SK-N-SH (cell line): ENCODE results near the gene DYNLRB1.

Experiments used
- FOSL2 ChIP-seq: IDR thresholded peaks from 2 replicates; pipeline ENCODE4 v1.4.0; 2012; ENCODE audit warnings: low read depth, mild to moderate bottlenecking, moderate library complexity, borderline replicate concordance
- GABPA ChIP-seq: IDR thresholded peaks from 2 replicates; pipeline ENCODE4 v1.4.0; 2012; ENCODE audit warnings: low read depth, mild to moderate bottlenecking
- RAD21 ChIP-seq: IDR thresholded peaks from 2 replicates; pipeline ENCODE4 v1.6.1; 2012; ENCODE audit warnings: mild to moderate bottlenecking, low read length
- SIN3A ChIP-seq: IDR thresholded peaks from 2 replicates; pipeline ENCODE4 v1.6.1; 2012; ENCODE audit warnings: low read depth, mild to moderate bottlenecking, low read length, moderate library complexity, borderline replicate concordance
- TAF1 ChIP-seq: IDR thresholded peaks from 2 replicates; pipeline ENCODE4 v1.6.1; 2012; ENCODE audit warnings: low read depth, mild to moderate bottlenecking, low read length, moderate library complexity, borderline replicate concordance
- TCF12 ChIP-seq: IDR thresholded peaks from 2 replicates; pipeline ENCODE4 v1.4.0; 2012
- TF ChIP-seq, protein P1 (sequence below): IDR thresholded peaks from 2 replicates; pipeline ENCODE4 v1.4.0; 2012; ENCODE audit warnings: low read depth
- TF ChIP-seq, protein P2 (sequence below): fragments of 200-600 bp; sonication (generic); IDR thresholded peaks from 2 replicates; pipeline ENCODE4 v1.6.1; 2017; ENCODE audit warnings: antibody characterized with exemption, mild to moderate bottlenecking, moderate library complexity
- TF ChIP-seq, protein P3 (sequence below): IDR thresholded peaks from 2 replicates; pipeline ENCODE4; 2012
- TF ChIP-seq, protein P4 (sequence below): IDR thresholded peaks from 2 replicates; pipeline ENCODE4 v1.6.1; 2012; ENCODE audit warnings: mild to moderate bottlenecking, low read depth, low read length, moderate library complexity

DNA sequence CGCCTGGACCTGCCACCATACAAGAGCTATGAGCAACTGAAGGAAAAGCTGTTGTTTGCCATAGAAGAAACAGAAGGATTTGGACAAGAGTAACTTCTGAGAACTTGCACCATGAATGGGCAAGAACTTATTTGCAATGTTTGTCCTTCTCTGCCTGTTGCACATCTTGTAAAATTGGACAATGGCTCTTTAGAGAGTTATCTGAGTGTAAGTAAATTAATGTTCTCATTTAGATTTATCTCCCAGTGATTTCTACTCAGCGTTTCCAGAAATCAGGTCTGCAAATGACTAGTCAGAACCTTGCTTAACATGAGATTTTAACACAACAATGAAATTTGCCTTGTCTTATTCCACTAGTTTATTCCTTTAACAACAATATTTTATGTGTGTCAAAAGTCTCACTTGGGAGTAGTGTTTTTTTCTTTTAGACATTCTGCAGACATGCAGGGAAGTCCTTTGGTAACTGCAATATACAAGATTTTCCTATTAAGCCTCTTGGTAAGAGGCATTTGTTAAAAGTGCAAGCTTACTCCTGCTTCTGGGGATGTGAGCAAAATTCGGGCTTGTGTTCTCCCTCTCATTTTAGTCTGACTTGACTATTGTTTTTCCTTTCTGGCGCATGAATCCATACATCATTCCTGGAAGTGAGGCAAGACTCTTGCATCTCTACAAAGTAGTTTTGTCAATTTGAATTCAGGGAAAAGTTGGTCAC is 8.4 kb upstream of the DYNLRB1 start:
- TF ChIP-seq, protein P1, sequence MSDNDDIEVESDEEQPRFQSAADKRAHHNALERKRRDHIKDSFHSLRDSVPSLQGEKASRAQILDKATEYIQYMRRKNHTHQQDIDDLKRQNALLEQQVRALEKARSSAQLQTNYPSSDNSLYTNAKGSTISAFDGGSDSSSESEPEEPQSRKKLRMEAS, result no peak
- TF ChIP-seq, protein P2, sequence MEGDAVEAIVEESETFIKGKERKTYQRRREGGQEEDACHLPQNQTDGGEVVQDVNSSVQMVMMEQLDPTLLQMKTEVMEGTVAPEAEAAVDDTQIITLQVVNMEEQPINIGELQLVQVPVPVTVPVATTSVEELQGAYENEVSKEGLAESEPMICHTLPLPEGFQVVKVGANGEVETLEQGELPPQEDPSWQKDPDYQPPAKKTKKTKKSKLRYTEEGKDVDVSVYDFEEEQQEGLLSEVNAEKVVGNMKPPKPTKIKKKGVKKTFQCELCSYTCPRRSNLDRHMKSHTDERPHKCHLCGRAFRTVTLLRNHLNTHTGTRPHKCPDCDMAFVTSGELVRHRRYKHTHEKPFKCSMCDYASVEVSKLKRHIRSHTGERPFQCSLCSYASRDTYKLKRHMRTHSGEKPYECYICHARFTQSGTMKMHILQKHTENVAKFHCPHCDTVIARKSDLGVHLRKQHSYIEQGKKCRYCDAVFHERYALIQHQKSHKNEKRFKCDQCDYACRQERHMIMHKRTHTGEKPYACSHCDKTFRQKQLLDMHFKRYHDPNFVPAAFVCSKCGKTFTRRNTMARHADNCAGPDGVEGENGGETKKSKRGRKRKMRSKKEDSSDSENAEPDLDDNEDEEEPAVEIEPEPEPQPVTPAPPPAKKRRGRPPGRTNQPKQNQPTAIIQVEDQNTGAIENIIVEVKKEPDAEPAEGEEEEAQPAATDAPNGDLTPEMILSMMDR, result no peak
- no peak for TF ChIP-seq TCF12
- TF ChIP-seq, protein P3, sequence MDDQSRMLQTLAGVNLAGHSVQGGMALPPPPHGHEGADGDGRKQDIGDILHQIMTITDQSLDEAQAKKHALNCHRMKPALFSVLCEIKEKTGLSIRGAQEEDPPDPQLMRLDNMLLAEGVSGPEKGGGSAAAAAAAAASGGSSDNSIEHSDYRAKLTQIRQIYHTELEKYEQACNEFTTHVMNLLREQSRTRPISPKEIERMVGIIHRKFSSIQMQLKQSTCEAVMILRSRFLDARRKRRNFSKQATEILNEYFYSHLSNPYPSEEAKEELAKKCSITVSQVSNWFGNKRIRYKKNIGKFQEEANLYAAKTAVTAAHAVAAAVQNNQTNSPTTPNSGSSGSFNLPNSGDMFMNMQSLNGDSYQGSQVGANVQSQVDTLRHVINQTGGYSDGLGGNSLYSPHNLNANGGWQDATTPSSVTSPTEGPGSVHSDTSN, result no peak
- no peak for TF ChIP-seq TAF1
- no peak for TF ChIP-seq FOSL2
- TF ChIP-seq GABPA, result no peak
- TF ChIP-seq RAD21, result no peak
- TF ChIP-seq, protein P4, sequence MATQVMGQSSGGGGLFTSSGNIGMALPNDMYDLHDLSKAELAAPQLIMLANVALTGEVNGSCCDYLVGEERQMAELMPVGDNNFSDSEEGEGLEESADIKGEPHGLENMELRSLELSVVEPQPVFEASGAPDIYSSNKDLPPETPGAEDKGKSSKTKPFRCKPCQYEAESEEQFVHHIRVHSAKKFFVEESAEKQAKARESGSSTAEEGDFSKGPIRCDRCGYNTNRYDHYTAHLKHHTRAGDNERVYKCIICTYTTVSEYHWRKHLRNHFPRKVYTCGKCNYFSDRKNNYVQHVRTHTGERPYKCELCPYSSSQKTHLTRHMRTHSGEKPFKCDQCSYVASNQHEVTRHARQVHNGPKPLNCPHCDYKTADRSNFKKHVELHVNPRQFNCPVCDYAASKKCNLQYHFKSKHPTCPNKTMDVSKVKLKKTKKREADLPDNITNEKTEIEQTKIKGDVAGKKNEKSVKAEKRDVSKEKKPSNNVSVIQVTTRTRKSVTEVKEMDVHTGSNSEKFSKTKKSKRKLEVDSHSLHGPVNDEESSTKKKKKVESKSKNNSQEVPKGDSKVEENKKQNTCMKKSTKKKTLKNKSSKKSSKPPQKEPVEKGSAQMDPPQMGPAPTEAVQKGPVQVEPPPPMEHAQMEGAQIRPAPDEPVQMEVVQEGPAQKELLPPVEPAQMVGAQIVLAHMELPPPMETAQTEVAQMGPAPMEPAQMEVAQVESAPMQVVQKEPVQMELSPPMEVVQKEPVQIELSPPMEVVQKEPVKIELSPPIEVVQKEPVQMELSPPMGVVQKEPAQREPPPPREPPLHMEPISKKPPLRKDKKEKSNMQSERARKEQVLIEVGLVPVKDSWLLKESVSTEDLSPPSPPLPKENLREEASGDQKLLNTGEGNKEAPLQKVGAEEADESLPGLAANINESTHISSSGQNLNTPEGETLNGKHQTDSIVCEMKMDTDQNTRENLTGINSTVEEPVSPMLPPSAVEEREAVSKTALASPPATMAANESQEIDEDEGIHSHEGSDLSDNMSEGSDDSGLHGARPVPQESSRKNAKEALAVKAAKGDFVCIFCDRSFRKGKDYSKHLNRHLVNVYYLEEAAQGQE, result no peak
- TF ChIP-seq SIN3A, result no peak
